SK-N-SH (cell line): ENCODE measurements around the gene DLG1. TPM values are rescaled to one million over a fixed set of nuclear protein-coding genes. Genes with fewer than 3 reads are reported as not detected.

Experiments used
- CTCF ChIA-PET: fragments of 300-600, 350-600 bp; formaldehyde crosslinking; extraction: SDS; loops from one replicate; lab custom pipeline; 2021; lab: Yijun Ruan, JAX
- POLR2A ChIA-PET: fragments of 350-600 bp; sonication (Branson Sonifier 250); formaldehyde crosslinking; extraction: SDS; loops from one replicate; lab custom pipeline; 2020; ENCODE audit warnings: antibody characterized with exemption, inconsistent platforms; lab: Yijun Ruan, JAX
- DNase-seq: peaks from one replicate; pipeline ENCODE4 v3.0.0; 2012
- H2AFZ ChIP-seq: fragments of 200-600 bp; sonication (generic); 2 replicates; pipeline ENCODE4 v1.8.1; 2016; ENCODE audit warnings: antibody characterized with exemption, mild to moderate bottlenecking, low read depth
- H3F3A ChIP-seq: fragments of 200-600 bp; sonication (generic); replicated peaks from 2 replicates; pipeline ENCODE3; 2016; ENCODE audit warnings: antibody characterized with exemption, mild to moderate bottlenecking; ENCODE audit not compliant: insufficient read depth
- H3K27ac ChIP-seq, 2 experiments: fragments of 200-500 bp in 1 of 2; fragments of 200-600 bp in 1 of 2; sonication (Bioruptor generic) in 1 of 2; sonication (generic), shearing (Covaris generic) in 1 of 2; 2 replicates each; pipeline versions ENCODE4 v1.5.1 to v1.6.1; 2014 to 2016; ENCODE audit warnings: low read depth in 2 of 2, inconsistent platforms in 1 of 2, low read length in 1 of 2, mild to moderate bottlenecking in 1 of 2, mixed read lengths in 1 of 2
- H3K27me3 ChIP-seq: fragments of 200-600 bp; sonication (generic), shearing (Covaris generic); 2 replicates; pipeline ENCODE4 v1.6.1; 2016; ENCODE audit warnings: mixed run types; ENCODE audit not compliant: insufficient read depth
- H3K36me3 ChIP-seq, 2 experiments: fragments of 200-500 bp in 1 of 2; fragments of 200-600 bp in 1 of 2; sonication (Bioruptor generic) in 1 of 2; sonication (generic) in 1 of 2; replicated peaks in 1 of 2; 2 replicates each; pipeline versions ENCODE3 to v1.5.1; 2014 to 2016; ENCODE audit warnings: low read length in 1 of 2, mild to moderate bottlenecking in 1 of 2; ENCODE audit not compliant: insufficient read depth in 2 of 2, control insufficient read depth in 1 of 2
- H3K4me1 ChIP-seq, 2 experiments: fragments of 200-500 bp in 1 of 2; fragments of 200-600 bp in 1 of 2; sonication (Bioruptor generic) in 1 of 2; sonication (generic), shearing (Covaris generic) in 1 of 2; 2 replicates each; pipeline versions ENCODE4 v1.5.1 to v1.6.1; 2014 to 2016; ENCODE audit warnings: low read depth in 1 of 2, low read length in 1 of 2, mixed run types in 1 of 2; ENCODE audit not compliant: insufficient read depth in 2 of 2, control insufficient read depth in 1 of 2
- H3K4me2 ChIP-seq: fragments of 200-600 bp; sonication (generic), shearing (Covaris generic); 2 replicates; pipeline ENCODE4 v1.6.1; 2017; ENCODE audit warnings: mixed run types
- H3K4me3 ChIP-seq, 2 experiments: fragments of 200-500 bp in 1 of 2; fragments of 200-600 bp in 1 of 2; sonication (Bioruptor generic) in 1 of 2; sonication (generic), shearing (Covaris generic) in 1 of 2; 2 replicates each; pipeline versions ENCODE4 v1.5.1 to v1.8.1; 2014 to 2016; ENCODE audit warnings: low read depth in 2 of 2, inconsistent platforms in 1 of 2, low read length in 1 of 2, mild to moderate bottlenecking in 1 of 2, mixed read lengths in 1 of 2, moderate library complexity in 1 of 2
- H3K79me2 ChIP-seq: fragments of 200-600 bp; sonication (generic); 2 replicates; pipeline ENCODE4 v1.8.1; 2017; ENCODE audit warnings: mild to moderate bottlenecking; ENCODE audit not compliant: insufficient read depth
- H3K9ac ChIP-seq: fragments of 200-600 bp; sonication (generic); 2 replicates; pipeline ENCODE4 v1.6.1; 2017; ENCODE audit warnings: mixed run types
- H3K9me2 ChIP-seq: fragments of 200-600 bp; sonication (generic); 2 replicates; pipeline ENCODE4 v1.6.1; 2017; ENCODE audit warnings: mixed run types
- H3K9me3 ChIP-seq: fragments of 200-600 bp; sonication (generic); 2 replicates; pipeline ENCODE4 v1.6.1; 2017; ENCODE audit warnings: mixed run types, mild to moderate bottlenecking, moderate library complexity
- H4K20me1 ChIP-seq: fragments of 200-600 bp; sonication (generic); 2 replicates; pipeline ENCODE4 v1.6.1; 2017; ENCODE audit warnings: mild to moderate bottlenecking, mixed run types; ENCODE audit not compliant: insufficient read depth
- CHD2 ChIP-seq: fragments of 150-350 bp; IDR thresholded peaks from 2 replicates; pipeline ENCODE4 v1.6.1; 2018; ENCODE audit warnings: low read length; ENCODE audit not compliant: partially characterized antibody
- EZH2phosphoT487 ChIP-seq: fragments of 200-600 bp; sonication (generic); IDR thresholded peaks from 2 replicates; pipeline ENCODE4 v1.6.1; 2017; ENCODE audit warnings: low read depth, mixed run types, mild to moderate bottlenecking, antibody characterized with exemption, moderate library complexity, borderline replicate concordance
- FOSL2 ChIP-seq: IDR thresholded peaks from 2 replicates; pipeline ENCODE4 v1.4.0; 2012; ENCODE audit warnings: low read depth, mild to moderate bottlenecking, moderate library complexity, borderline replicate concordance
- FOXJ3 ChIP-seq: sonication (generic); formaldehyde crosslinking; IDR thresholded peaks from 2 replicates; pipeline ENCODE4 v1.5.1; 2020; ENCODE audit warnings: mild to moderate bottlenecking, missing genetic modification reagents
- GATA2 ChIP-seq: sonication (generic); formaldehyde crosslinking; IDR thresholded peaks from 2 replicates; pipeline ENCODE4 v1.5.0; 2020; ENCODE audit warnings: mild to moderate bottlenecking, missing genetic modification reagents
- MAX ChIP-seq: IDR thresholded peaks from 2 replicates; pipeline ENCODE4 v1.4.0; 2012; ENCODE audit warnings: low read depth
- MEF2A ChIP-seq: IDR thresholded peaks from 2 replicates; pipeline ENCODE4 v1.4.0; 2012; ENCODE audit warnings: low read depth, borderline replicate concordance
- PBX3 ChIP-seq: IDR thresholded peaks from 2 replicates; pipeline ENCODE4; 2012
- POLR2AphosphoS5 ChIP-seq: IDR thresholded peaks from 2 replicates; pipeline ENCODE4 v1.6.1; 2012; ENCODE audit warnings: low read depth, low read length
- RAD21 ChIP-seq: IDR thresholded peaks from 2 replicates; pipeline ENCODE4 v1.6.1; 2012; ENCODE audit warnings: mild to moderate bottlenecking, low read length
- RXRA ChIP-seq: IDR thresholded peaks from 2 replicates; pipeline ENCODE4 v1.4.0; 2012; ENCODE audit warnings: low read depth, mild to moderate bottlenecking, borderline replicate concordance
- SMC3 ChIP-seq: IDR thresholded peaks from 2 replicates; pipeline ENCODE4 v1.6.1; 2012; ENCODE audit warnings: low read depth, low read length, improper control_type of control experiment
- YY1 ChIP-seq: IDR thresholded peaks from 2 replicates; pipeline ENCODE4 v1.4.0; 2012; ENCODE audit warnings: low read depth, mild to moderate bottlenecking
- WGBS: methylation state at CpG from one replicate; pipeline ENCODE4 v1.1.6; 2017; ENCODE audit warnings: low lambda C conversion rate; 5-methylcytosine and 5-hydroxymethylcytosine counted together
- polyA plus RNA-seq, 3 experiments: library from polyadenylated mRNA; depleted of rRNA; stranded (reverse); fragments of >200 nt; gene quantifications; 2 replicates each; pipeline ENCODE4 v1.2.3, GENCODE V29; 2012
- TF ChIP-seq, protein P1 (sequence below): IDR thresholded peaks from 2 replicates; pipeline ENCODE4 v1.4.0; 2012; ENCODE audit warnings: low read depth, borderline replicate concordance
- TF ChIP-seq, protein P2 (sequence below): IDR thresholded peaks from 2 replicates; pipeline ENCODE4 v1.4.0; 2012; ENCODE audit warnings: low read depth, borderline replicate concordance
- TF ChIP-seq, protein P3 (sequence below): fragments of 200-600 bp; sonication (generic); IDR thresholded peaks from 2 replicates; pipeline ENCODE4 v1.6.1; 2017; ENCODE audit warnings: antibody characterized with exemption, mild to moderate bottlenecking, moderate library complexity
- TF ChIP-seq, protein P4 (sequence below): fragments of 150-350 bp; IDR thresholded peaks from 2 replicates; pipeline ENCODE4 v1.6.1; 2017; ENCODE audit warnings: antibody characterized with exemption, low read length, low read depth, borderline replicate concordance

Gene DLG1
- polyA plus RNA-seq, 1 of the 3 experiments (the other 2 are of a cell fraction), result 16.5 TPM

DNA sequence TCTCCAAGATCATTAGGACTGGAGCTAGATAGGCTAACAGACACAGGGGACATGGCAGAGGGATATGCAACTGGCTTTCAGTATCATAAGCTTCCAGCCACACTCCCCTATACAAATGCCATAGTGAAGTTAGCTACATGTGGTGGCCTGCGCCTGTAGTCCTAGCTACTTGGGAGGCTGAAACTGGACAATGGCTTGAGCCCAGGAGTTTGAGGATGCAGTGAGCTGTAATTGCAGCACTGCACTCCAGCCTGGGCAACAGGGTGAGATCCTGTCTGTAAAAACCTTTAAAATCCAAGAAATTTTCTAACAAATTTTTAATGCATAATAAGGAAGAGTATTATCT, 37.3 kb downstream of the DLG1 start (continued):
- TF ChIP-seq, protein P1, sequence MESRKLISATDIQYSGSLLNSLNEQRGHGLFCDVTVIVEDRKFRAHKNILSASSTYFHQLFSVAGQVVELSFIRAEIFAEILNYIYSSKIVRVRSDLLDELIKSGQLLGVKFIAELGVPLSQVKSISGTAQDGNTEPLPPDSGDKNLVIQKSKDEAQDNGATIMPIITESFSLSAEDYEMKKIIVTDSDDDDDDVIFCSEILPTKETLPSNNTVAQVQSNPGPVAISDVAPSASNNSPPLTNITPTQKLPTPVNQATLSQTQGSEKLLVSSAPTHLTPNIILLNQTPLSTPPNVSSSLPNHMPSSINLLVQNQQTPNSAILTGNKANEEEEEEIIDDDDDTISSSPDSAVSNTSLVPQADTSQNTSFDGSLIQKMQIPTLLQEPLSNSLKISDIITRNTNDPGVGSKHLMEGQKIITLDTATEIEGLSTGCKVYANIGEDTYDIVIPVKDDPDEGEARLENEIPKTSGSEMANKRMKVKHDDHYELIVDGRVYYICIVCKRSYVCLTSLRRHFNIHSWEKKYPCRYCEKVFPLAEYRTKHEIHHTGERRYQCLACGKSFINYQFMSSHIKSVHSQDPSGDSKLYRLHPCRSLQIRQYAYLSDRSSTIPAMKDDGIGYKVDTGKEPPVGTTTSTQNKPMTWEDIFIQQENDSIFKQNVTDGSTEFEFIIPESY, result no peak
- TF ChIP-seq PBX3, result no peak
- no peak for TF ChIP-seq SMC3

- no peak overlapping the region for H3K4me3 ChIP-seq
- H3K4me2 ChIP-seq, result no peak overlapping the region
- H3K9ac ChIP-seq, result no peak overlapping the region
- H3K36me3 ChIP-seq, result peaks cover 3 to 15% of the 10 kb centered on the region in 2 experiments
- 83% methylated on average over 4 of the region's 4 CpGs for WGBS
- H3K9me2 ChIP-seq, result no peaks in the 10 kb centered on the region
- H3K9me3 ChIP-seq, result no peaks in the 10 kb centered on the region
- H3K27ac ChIP-seq, result peak overlapping the region in 1 of 2 experiments; percentile 14; a peak in 2 of 4 replicates
- CTCF ChIA-PET, result interaction anchor here (0.9 to 2.2 kb wide), 5 partner anchors 9 to 249 kb away, joined by 3 to 8 read pairs (median 3); no protein-coding TSS in a partner anchor
- H3K27me3 ChIP-seq, result no peaks in the 10 kb centered on the region
- no peak for TF ChIP-seq RXRA
- no peak for TF ChIP-seq YY1
- TF ChIP-seq, protein P2, sequence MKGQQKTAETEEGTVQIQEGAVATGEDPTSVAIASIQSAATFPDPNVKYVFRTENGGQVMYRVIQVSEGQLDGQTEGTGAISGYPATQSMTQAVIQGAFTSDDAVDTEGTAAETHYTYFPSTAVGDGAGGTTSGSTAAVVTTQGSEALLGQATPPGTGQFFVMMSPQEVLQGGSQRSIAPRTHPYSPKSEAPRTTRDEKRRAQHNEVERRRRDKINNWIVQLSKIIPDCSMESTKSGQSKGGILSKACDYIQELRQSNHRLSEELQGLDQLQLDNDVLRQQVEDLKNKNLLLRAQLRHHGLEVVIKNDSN, result no peak
- TF ChIP-seq MAX, result no peak
- no peak for TF ChIP-seq POLR2AphosphoS5
- TF ChIP-seq, protein P3, sequence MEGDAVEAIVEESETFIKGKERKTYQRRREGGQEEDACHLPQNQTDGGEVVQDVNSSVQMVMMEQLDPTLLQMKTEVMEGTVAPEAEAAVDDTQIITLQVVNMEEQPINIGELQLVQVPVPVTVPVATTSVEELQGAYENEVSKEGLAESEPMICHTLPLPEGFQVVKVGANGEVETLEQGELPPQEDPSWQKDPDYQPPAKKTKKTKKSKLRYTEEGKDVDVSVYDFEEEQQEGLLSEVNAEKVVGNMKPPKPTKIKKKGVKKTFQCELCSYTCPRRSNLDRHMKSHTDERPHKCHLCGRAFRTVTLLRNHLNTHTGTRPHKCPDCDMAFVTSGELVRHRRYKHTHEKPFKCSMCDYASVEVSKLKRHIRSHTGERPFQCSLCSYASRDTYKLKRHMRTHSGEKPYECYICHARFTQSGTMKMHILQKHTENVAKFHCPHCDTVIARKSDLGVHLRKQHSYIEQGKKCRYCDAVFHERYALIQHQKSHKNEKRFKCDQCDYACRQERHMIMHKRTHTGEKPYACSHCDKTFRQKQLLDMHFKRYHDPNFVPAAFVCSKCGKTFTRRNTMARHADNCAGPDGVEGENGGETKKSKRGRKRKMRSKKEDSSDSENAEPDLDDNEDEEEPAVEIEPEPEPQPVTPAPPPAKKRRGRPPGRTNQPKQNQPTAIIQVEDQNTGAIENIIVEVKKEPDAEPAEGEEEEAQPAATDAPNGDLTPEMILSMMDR, result no peak
- no peak for TF ChIP-seq RAD21
- no peak for TF ChIP-seq FOXJ3 (CRISPR knock-in tag)
- no peak for TF ChIP-seq EZH2phosphoT487
- TF ChIP-seq MEF2A, result no peak
- TF ChIP-seq, protein P4, sequence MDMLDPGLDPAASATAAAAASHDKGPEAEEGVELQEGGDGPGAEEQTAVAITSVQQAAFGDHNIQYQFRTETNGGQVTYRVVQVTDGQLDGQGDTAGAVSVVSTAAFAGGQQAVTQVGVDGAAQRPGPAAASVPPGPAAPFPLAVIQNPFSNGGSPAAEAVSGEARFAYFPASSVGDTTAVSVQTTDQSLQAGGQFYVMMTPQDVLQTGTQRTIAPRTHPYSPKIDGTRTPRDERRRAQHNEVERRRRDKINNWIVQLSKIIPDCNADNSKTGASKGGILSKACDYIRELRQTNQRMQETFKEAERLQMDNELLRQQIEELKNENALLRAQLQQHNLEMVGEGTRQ, result no peak
- no peak for TF ChIP-seq FOSL2
- no peak for TF ChIP-seq CHD2
- TF ChIP-seq GATA2 (CRISPR knock-in tag), result no peak
- no peak for DNase-seq
- peaks cover 2 to 6% of the 10 kb centered on the region in 2 experiments; a peak in 3 of 4 replicates for H3K4me1 ChIP-seq
- peaks cover 46% of the 10 kb centered on the region for H4K20me1 ChIP-seq
- H3K79me2 ChIP-seq, result peaks cover 94% of the 10 kb centered on the region
- POLR2A ChIA-PET, result no interaction called here
- peaks cover 11% of the 10 kb centered on the region for H3F3A ChIP-seq
- H2AFZ ChIP-seq, result no peak overlapping the region
Observed at GRCh38 chr3:197260491-197261163, 37.8 kb downstream of the DLG1 start.
